GM18519 (cell line): ENCODE measurements around the gene ARRDC2.
A peak's percentile ranks its signal among the peaks of the same experiment; 100 is the strongest.
"Not testable (repeated sequence)": the region's sequence is repeated elsewhere in the genome, so short reads cannot be mapped to it uniquely, and the experiment has no call there.

Source experiments
- ATAC-seq: cut with Tn5 transposase; IDR thresholded peaks from one replicate; pipeline ENCODE4 v1.9.1; 2021; ENCODE audit warnings: mild to moderate bottlenecking, moderate library complexity; ENCODE audit not compliant: unreplicated experiment, low FRiP score

The ARRDC2 gene

GRCh38 chr19:18013210-18014111 is 5.5 kb downstream of the ARRDC2 start:
- no peak for ATAC-seq

DNA sequence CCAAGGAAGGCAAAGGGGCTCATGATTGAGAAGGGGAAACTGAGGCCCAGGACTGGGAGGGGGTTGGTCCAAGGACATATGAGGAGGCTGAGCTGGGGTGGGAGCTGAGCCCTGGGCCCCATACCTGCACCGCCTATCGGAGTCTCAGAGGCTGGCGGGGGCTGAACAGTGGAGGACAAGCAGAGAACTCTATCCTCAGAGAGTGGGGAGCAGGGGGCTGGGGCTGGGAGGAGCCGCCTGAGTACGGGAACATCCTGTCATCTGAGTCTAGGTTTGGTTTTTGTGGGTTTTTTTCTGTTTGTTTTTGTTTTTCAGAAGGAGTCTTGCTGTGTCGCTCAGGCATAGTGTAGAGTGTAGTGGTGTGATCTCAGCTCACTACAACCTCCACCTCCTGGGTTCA is 6.2 kb downstream of the ARRDC2 start:
- no peak for ATAC-seq

DNA sequence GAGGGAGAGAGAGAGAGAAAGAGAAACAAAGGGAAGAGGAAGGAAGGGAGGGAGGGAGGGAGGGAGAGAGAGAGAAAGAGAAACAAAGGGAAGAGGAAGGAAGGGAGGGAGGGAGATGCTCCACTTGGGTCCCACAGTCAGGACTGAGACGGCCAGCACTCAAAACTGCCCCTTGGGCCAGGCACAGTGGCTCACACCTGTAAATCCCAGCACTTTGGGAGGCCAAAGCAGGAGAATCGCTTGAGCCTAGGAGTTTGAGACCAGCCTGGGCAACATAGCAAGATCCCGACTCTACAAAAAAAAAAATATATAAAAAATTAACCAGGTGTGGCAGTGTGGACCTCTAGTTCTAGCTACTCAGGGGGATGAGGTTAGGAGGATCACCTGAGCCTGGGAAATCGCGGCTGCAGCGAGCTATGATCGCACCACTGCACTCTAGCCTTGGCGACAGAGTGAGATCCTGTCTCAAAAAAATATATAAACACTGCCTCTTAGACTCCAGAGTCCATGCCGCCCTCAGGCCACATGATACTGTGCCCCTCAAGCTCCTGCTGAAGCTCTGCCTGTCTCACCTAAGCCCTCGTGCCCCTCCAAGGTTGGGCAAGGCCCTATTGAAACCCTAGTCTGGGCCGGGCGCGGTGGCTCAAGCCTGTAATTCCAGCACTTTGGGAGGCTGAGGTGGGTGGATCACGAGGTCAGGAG is 8.4 kb downstream of the ARRDC2 start:
- no peak for ATAC-seq

- ATAC-seq, result no peak
Observed at GRCh38 chr19:18017275-18018083, 9.5 kb downstream of the ARRDC2 start.

DNA sequence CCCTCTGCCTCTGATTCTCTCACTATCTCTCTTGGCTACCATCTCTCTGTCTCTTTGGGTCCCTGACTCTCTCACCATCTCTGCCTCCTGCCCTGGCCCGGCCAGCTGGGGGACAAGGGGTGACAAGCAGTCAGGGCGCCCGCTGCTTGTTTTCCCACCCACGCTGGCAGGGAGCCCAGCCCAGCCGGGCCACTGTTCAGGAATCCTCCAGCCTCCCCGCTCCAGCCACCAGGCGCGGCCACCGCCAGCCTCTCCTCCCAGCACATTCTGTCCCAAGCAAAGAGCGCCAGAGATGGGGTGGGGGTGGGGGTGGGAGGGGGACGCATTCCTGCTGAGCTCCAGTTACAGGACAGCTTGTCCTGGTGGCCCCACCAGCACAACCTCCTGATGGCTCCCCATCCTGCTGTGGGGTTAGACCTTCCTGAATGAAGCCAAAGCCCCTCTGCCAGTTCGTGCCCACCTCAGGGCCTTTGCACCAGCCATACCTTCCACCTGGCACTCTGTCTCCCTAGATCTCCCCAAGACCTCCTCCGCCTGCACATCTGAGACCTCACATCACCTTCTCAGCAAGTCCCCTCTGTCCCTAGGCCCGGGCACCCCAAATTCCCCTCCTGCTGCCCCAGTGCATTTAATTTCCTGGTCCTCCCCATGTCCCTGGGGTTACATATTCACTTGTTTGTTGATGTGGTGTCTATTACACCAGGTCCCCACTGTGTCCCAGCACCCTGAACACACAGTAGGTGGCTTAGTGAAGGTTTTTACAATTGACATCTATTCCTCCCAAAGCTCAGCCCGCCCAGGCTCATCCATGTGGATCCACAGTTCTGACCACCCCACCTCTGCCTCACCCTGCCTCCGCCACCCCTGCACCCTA is 12.5 kb downstream of the ARRDC2 start:
- no peak for ATAC-seq

- no peak for ATAC-seq
Observed at GRCh38 chr19:18021121-18021755, 13.3 kb downstream of the ARRDC2 start.

DNA sequence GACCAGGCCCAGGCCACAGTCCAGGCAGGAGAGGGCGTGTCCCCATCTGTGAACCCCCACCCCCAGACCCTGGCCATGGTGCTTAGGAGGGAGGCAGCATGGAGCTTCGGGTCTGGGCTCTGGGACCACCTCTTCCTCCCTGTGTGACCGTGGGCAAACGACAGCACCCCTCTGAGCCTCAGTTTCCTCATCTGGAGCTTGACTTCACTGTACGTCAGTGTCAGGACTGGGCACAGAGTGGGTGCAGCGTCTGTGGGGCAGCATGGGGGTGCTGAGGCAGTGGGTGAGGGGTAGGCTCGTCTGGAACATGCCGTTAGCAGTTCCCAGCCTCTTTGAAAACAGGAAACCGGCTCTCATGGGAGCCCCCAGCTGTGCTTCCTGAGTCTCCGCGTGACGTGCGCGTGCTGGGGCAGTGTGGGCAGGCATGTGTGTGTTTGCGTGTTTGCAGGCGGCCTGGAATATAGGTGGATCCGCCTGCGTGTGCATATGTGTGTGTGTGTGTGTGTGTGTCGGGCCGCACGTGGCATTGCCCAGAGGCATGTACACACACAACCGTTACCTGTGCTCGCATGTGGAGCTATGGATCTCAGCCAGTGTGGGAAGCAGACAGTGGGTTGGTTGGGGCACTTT is 15.8 kb downstream of the ARRDC2 start:
- no peak for ATAC-seq

DNA sequence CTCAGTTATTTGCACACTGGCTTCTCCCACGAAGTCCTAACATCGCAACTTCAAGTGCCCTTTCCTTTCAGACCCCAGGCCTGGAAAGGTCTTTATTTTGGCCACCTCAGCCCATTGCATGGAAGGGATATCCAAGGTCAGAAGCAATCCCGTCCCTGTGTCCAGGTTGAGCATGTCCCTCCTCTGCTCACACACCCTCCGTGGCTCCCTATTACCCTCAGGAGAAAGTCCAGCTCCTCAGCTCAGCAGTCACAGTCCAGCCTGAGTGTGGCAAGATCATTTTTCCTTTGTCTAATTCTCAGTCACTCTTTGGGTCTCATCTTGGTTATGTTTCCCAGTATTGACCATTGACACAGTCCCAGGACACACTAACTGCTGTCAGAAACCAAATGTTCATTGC is 19.2 kb downstream of the ARRDC2 start:
- no peak for ATAC-seq

DNA sequence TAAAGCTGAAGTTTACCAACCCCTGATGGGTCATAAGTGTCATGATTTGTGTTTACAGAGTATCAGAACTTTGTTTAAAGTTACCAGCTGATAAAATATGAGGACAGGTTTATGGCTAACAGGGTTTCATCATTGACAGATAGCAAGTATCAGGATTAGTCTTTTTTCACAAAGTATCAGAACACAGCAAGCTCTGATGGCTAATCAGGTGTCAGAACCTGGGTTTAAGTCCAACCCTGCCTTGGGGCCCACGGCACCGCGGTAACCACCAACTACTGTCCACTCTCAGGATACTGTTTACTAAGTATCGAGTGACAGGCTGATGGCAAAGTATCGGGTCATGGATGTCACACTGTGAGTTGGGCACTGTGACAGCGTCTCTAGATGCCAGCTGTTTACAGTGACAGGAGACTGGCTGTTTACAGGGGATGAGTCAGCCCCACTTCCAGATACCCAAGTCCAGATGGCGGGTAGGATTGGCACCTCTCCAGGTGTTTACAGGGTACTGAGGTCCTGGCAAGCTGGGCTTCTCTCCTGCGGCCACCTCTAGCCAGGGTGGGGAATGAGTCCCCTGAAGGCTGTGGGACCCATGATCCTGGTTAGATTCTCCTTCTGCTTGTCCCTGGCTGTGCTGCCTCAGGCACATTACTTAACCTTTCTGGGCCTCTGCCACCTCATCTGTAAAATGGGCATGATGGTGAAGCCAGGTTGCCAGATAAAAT is 21.8 kb downstream of the ARRDC2 start:
- no peak for ATAC-seq

DNA sequence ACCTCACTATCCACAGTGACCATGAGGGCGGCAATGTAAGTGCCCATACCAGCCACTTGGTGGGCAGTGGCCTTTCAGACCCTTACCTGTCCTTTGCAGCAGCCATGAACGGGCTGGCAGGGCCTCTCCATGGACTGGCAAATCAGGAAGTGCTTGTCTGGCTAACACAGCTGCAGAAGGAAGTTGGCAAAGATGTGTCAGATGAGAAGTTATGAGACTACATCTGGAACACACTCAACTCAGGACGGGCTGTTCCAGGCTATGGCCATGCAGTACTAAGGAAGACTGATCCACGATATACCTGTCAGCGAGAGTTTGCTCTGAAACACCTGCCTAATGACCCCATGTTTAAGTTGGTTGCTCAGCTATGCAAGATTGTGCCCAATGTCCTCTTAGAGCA is 23.4 kb downstream of the ARRDC2 start:
- not testable (repeated sequence) for ATAC-seq

- ATAC-seq, result not testable (repeated sequence)
Observed at GRCh38 chr19:18032102-18032501, 24.1 kb downstream of the ARRDC2 start.

DNA sequence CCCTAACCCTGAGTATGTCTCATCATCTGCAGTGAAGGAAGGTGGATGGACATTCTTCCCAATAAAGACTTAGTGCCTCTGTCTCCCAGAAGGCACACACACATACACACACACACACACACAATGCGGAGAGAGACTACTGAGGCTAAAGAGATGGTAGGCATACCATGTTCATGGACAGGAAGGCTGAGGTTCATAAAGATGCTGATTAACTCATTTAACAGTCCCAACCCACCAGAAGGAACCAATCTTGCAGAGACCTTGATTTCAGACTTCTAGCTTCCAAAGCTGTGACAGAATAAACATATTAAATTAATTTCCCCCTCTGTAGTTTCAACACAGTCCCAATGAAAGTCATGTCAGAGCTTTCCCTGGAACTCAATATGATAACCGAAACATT is 33.1 kb downstream of the ARRDC2 start:
- ATAC-seq, result no peak

DNA sequence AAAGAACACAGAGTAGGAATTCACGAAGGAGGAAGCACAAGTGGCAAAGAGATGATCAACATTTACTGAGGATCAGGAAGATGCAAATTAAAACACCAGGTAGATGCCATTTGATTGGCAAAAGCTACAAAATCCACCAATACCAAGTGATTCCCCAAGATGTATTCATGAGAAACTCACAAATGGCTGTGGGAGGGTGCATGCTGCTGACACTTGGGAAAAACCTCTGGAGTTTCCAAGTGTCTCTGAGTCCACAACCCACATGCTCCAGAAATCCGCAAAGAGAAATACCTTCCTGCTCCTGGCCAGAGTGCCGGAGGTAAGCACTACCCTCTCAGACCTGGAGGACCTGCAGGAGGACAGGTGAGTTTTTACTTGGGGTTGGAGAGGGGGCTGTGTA is 35.7 kb downstream of the ARRDC2 start:
- no peak for ATAC-seq

GRCh38 chr19:18044825-18045304 is 36.9 kb downstream of the ARRDC2 start:
- peak; percentile 77 for ATAC-seq

- no peak for ATAC-seq
Observed at GRCh38 chr19:18045307-18046050, 37.5 kb downstream of the ARRDC2 start.

DNA sequence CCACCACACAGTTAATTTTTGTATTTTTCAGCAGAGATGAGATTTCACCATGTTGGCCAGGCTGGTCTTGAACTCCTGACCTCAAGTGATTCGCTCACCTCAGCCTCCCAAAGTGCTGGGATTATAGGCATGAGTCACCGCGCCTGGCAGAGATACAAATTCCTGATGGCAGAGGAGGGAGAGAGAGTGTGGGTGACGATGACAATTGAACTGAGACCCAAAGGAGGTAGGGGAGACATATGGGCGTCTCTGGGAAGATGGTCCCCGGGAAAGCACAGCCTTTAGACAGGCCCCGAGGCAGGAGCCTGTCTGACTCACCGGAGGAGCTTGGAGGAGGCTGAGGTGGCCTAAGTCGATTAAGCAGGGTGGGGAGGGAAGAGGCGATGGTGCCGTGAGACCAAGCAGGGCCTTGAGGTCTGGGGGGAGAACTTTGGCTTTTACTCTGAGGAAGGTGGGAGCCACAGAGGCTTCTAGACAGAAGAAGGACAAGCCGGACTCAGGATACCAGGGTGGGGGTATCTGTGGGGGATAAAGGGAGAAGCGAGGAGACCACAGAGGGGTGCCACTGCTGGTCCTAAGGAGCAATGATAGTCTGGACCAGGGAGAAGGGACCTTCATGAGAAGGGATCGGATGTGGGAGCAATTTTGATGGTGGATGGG is 38.2 kb downstream of the ARRDC2 start:
- ATAC-seq, result no peak

GRCh38 chr19:18049385-18049784 is 41.4 kb downstream of the ARRDC2 start:
- no peak for ATAC-seq
